Measurements from ENCODE around the gene FLAD1.

FLAD1 gene

DNA sequence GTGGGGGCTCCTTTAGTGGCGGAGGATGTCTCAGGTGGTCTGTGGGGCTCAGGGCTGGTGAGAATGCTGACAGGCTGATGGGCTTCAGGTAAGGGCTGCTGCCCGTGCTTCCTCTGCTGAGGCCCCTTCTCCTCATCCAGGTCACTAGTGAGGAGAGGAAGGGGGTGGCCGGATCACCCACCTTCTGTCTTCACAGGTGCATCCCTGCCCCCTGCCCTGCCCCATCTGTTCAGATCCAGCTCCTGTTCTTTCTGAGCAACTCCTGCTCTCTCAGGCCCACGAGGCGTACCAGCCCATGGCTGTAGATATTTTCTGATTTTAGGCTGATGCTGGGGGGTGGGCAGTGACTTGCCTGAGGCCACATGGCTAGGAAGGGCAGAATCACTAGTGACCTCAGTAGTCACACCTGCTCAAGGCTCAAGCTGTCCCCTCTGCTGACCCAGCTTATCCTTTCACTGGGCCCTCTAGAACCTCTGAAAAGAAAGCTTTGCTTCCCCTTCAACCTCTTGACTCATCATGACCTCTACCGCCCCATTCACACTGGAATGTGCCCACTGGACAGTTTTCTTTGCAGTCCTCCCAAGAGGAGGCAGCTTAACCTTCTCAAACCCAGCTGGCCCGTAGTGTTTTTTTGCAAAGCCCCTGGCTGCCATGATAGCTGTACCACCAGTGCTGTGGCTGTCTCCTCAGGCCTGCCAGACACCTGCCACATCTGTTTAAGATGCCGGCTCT, 35.6 kb downstream of the FLAD1 start:
- DNase-seq: no peak

DNA sequence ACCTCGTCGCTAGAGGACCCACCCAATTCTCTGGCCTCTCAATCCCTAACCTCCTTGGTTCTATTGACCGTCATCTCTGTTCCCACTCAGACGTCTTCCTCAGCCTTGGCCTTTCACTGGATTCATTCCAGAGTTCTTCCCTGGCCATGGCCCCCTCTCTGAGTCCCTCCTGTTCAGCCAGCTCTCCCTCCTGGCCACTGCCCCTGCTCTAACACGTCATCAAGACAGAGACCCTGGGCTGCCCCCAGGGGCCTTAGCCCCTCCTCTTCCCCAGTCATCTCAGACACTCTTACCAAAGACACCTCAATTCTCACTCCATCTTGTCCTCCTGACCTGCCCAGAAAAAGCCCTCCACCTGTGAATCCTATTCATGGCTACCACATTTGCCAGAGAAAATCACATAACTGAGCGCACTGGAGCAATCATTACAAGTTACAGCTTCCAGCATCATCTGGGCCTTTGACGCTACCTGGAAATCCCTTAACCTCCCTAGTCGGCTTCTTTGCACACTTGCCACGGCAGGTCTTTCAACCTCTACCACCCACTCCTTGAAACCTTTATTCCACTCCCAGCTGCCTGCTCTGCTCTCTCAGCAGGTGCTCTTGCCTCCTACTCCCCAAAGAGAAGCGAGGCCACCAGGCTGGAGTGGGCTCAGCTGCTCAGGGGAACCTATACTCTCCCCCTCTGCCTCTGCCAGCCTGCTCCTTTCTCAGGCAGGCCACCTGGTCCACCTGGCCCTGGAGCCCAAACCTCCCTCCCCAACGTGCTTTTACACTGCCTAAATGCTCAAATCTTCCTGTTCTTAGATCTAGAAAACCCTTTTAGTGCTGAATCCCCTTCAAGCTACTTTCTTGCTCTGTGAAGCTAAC, 36.5 kb downstream of the FLAD1 start:
- DNase-seq: no peak

DNA sequence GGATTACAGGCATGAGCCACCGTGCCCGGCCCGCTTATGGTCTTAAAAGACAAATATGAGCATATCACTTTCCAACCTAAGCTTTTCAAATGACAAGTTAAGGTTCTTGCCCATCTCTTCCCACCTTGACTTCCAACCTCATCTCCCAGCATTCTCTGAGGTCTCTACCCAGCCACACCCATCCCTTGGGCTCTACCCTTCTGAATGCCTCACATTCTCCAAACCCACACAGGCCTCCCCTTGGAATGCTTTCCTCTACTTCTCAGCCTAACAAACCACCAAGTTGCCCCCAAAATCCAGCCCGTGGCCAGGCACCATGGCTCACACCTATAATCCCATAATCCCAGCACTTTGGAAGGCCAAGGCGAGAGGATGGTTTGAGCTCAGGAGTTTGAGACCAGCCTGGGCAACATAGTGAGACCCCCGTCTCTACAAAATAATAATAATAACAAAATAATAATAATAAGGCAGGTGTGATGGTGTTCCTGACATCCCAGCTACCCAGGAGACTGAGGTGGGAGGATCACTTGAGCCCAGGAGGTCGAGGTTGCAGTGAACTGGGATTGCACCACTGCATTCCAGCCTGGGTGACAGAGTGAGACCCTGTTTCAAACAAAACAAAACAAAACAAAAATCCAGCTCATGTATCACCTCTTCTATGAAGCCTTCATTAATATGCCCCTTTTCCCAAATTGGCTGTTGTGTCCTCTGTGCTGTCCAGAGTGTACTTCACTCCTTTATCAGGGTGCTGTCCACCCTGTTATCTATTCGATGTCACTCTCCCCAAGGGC, 39.2 kb downstream of the FLAD1 start:
- DNase-seq: no peak

DNA sequence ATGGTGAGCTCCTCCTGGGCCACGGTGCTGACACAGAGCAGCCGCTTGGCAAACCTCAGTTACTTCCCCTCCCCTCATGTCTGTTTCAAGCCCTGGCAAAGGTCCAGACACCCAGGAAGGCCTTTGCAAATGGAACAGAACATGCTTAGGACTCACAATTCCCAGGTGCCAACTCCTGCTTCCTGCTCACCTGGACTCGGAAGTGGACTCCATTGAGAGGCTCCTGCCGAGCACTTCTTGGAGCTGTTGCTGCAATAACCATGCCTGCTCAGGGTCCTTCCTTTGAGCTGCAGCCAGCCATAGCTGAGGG, 39.7 kb downstream of the FLAD1 start:
- DNase-seq: no peak

DNA sequence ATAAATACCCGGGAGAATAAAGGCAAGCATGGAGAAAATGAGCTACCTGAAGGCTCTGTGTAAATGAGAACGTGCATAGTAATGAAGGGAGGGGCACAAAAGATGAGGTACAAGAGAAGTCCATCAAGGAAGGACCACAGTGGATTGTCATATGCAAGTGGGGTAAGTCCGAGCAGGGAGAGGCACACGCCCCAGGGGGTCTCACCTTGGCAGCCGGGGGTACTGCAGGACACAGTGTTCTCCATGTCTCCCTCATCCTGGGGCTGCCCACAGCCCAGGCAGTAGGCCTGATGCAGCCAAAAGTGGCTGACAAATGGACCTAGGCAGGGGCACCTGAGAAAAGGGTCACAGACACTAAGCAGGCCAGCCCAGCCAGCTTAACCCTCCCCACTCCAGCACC, 40.5 kb downstream of the FLAD1 start:
- DNase-seq: no peak

DNA sequence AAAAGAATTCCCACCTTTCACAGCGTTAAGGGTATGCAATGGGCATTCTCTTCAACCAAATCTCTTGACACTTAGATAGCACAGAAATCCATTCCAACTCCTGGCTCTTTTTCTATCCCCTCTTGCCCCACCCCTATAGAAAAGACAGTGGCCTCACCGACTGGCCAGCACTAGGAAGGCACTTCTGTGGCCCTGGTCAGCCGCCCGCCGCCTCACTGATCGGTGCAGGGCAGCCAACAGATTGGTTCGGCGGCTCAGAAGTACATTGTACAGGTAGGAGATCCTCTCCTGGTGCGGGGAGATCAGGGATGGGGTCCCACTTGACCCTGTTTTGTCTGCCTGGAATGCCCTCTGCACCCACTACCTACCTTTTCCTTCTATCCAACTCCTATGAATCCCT, 41.2 kb downstream of the FLAD1 start:
- no peak for DNase-seq

DNA sequence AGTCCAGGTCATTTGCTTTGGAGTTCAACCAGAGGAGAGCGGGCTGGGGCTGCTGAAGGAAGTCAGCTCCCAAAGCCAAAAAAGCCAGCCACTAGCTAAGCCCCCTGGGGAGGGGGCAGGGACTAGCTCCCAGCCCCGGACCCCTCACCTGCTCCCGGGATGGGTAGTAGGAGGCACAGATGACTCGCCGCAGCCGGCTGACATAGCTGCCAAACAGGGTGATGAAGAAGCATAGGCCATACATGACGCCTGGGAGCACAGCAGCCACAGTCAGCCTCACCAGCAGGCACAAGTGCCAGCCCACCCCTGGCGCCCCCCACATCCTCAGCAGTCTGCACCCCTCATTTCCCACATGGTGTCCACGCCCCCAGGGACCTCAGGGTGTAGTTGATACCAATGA, 43.0 kb downstream of the FLAD1 start:
- DNase-seq: no peak

DNA sequence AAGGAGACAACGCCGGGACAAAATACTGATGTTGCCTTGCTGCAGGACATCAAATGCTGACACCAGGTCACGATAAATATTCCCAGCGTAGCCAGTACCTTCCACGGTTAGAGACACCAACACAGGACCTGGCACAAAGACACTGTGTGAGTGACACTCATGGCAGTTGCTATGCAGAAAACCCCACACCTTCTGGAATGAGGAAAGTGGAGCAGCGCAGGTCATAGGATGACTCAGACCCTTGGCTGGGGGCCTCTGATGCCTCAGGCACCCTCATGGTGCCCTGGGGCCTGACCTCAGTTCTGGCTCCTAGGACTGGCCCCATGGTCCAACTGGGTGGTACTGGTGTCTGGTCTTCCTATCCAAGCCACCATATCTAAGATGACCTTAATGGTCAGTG, 43.4 kb downstream of the FLAD1 start:
- DNase-seq: no peak

DNA sequence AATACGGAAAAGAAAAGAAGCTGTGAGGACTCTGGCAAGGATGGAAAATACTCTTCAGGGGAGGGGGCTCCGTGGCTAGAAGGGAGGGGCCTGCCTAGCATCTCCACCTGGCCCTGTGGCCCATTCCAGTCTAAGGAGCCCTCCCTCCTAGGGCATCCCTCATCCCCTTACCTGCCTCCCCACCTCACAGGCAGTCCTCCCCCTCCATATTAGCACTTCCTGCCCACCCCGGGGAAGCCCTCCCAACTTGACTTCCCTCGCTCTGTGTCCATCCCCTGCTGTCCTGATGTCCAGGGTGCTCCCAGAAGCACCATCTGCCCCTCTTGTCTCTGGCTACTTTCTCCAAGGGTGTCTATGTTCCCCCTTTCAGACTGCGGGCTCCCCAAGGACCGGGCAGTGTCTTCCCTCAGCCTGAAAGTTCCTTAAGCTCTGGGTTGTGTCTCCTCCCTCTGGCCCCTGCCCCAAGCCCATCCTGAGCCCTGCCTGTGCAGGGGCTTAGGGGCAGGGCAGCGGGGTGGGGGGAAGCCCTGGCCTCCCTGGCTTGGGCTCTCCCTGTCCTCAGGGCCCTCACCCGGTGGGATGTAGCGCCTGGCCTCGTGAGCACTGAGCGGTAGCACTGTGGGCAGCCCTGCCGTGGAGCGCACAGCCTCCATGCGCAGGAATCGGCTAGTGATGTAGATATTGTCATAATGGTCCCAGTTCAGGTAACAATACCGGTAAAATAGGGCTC, 46.5 kb downstream of the FLAD1 start:
- no peak for DNase-seq

DNA sequence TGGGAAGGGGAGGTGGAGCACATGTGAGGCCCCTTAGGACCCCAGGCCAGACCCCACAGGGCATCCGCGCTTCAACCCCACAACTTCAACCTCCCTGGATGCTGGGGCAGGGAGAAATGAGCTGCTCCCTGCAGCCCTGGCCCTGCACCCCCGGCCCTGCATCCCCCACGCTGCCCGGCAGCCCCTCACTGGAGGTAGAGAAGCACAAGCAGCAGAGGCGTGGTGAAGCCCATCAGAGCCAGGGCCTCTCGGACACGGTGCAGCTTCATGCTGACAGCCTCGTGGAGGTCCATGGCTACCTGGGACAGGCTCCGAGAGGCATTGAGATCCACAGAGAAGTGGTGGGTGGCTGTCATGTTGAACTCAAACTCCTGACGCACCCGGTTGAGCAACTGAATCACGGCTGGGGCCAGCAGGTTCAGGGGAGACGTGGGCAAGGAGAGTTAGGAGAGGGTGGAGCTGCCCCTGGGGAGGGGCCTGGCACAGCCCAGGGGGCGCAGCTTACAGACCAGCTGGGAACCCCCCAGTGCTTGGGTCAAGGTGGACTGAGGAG, 47.2 kb downstream of the FLAD1 start:
- no peak for DNase-seq

DNA sequence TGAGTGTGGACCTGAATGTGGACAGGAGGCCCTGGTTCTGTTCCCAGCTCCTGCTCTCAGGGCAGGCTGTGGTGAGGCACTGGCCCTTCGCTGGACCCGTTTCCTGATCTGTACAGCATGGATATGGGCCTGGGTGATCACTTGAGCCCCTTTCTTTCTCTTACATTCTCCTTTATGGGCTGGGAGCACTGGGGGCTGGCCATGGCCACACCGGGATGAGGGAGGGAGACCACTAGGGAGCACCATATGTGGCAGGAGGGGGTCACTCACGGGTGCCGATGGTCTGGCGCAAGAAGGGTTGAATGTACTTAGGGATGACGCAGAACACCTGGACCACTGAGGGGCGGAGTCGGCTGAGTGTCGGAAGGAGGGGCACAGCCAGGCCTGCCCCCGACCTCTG, 47.8 kb downstream of the FLAD1 start:
- no peak for DNase-seq

DNA sequence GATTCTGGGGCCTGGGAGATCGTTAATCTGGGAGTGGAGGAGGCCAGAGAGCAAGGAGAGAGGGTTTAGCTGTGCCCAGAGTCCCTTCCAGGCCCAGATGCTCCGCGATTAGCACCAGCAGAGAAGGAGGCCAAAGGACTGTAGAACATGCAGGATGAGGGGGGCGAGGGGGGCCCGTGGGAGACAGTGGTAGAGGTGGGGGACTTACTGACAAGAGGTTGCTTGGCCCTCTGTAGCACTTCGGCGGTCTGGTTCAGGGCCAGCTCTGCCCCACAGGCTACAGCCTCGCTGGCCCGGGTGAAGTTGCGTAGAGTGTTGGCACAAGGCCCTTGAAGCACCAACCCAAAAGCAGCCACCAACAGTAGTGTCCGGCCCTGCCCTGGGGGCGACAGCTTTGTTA, 49.7 kb downstream of the FLAD1 start:
- DNase-seq: no peak

DNA sequence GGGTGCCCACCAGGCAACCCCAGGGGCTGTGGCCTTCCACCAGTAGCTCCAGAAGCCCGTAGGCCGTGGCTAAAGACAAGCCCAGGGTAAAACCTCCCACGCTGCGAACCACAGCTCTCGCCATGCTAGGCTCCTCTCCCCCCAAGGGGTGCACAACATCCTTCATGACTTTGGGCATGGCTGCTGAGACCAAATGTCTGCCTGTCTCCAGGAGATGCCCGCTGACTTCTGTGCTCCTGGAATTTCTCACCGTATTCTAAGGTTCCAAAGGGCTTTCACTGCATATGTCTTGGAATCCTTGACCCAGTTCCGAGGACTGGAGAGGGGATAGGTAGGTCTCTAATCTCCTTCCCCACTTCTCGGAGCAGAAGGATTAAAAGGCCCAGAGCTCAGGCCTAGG, 50.4 kb downstream of the FLAD1 start, which contains the start of the genes DCST1 and DCST2:
Gene DCST1 (plus strand): TSS at position 301 of the 400 bp plus-strand sequence. CDS start 213 bp downstream, outside the sequence.
Gene DCST2 (minus strand): TSS at position 258 of the 400 bp plus-strand sequence. CDS start 80 bp downstream, at position 178.
- no peak for DNase-seq

DNA sequence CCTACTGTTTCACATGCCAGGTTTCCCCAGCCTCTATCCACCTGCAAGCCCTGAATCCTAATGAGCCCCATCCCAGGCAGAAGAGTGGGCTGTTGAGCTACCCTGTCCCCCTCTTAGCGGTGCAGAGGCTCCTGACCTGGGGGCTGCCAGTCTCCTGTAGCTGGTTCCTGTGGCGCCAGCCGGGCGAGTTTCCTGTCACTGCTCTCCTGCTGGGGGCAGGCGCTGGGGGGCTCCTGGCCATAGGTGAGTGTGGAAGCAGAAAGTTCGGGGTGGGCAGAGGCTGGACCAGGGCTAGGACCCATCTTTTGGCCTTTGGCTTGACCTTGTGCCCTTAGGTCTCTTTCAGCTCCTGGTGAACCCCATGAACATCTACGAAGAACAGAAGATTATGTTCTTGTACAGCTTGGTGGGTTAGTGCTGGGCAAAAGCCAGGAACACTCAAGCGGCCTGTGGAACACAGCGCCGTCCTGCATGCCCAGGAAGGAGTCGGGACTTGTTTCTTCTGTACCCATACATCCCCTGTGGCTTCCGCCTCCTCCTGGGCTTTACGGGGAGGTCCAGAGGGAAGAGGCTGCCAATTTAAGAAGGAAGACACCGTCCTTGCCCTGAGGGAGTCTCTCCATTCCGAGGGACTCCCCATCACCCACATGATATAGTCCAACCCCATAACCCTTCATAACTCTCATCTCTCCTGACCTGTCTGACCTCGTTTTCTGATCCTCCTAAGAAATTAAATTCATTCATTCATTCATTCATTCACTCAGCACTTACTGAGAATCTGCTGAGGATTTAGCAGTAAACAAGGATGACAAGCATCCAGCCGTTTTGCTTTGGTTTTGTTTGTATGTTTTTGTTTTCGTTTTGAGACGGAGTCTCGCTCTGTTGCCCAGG, 51.4 kb downstream of the FLAD1 start:
- DNase-seq: no peak

DNA sequence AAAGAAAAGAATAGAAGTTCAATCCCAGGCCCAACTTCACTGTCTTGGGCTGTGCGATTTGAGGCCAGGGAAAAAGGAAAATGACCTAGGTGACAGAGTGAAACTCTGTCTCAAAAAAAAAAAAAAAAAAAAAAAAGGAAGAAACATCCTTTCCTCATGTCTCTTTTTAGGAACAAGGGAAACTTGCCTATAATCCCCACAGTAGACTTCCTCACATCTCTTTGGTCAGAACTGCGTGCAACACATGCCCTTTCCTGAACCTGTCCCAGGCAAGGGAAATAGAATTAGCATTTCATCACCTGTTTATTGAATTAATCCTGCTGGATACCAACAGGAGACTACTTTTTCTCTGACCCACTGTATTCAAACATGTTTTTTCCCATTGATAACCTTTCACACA, 52.8 kb downstream of the FLAD1 start:
- DNase-seq: no peak

DNA sequence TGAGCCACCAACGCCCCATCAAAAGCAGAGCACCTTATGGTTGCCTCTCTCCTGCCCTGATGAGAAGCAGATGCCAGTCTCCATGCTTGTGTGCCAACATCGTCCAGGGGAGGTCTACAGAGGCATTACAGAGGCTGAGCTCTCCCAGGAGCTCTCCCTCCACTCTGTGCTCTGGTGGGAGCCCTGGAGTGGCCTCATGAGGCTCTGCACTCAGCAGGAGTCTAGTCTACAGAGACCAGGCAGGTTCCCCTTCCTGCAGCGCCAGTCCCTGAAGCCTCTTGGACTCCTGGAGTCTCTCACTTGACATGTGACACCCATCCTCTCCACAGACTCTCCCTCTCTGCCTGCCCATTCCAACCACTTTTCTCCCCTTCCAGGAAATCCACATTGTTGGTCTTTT, 53.9 kb downstream of the FLAD1 start:
- no peak for DNase-seq

DNA sequence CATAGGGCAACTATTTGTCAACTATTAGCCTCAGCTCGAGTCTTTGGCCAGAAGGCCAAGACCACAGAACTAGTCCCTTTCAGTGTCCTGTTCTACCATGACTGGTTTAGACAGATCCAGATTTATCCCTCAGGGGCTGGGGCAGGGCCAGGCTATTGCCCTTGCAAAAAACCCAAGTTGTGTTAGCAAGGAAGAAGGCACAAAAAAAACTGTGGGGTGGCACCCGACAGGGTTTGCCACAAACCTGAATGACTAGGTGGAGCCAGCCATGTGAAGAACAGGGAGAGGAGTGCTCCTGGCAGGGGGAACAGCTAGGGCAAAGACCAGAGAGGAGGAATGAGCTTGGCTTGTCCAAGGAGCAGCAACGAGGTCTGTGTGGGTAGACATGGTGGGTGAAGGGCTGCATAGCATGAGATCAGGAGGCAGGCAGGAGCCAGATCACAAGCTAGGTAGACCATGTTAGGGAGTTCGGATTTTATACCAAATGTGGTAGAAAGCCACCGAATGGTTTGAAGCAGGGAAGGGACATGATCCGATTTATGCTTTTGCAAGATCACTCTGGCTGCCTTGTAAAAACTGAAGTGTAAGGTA, 54.8 kb downstream of the FLAD1 start:
- DNase-seq: no peak

DNA sequence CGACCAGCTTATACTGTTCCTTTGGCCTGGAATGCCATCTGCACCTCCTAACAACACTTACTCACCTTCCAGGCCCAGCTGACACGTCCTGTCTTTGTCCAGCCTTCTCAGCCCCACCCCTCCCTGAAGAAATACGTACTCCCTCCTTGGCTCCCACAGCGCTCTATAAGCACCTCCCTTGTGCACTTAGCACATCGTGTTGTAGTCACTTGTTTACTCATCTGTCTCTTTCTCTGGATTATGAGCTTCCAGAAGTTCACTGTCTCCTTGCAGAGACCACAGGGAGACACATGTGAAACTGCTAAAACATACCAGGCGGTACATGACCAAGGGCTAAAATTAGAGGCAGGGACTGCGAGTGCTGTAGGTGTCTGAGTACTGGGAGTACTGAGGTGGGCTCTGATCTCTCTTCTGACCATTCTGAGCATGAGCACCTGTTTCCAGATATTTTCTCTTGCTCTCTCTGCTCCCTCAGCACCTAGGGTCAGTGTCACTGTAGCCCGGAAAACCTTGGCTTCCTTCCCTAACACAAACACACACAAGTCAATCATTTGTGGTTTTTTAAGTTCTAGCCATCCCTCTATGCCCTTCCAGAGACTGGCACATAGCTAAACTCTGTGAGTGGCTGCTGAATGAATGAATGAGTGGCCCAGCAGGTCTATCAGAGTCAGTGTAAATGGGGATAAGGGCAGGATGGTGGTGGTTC, 55.6 kb downstream of the FLAD1 start:
- no peak for DNase-seq

DNA sequence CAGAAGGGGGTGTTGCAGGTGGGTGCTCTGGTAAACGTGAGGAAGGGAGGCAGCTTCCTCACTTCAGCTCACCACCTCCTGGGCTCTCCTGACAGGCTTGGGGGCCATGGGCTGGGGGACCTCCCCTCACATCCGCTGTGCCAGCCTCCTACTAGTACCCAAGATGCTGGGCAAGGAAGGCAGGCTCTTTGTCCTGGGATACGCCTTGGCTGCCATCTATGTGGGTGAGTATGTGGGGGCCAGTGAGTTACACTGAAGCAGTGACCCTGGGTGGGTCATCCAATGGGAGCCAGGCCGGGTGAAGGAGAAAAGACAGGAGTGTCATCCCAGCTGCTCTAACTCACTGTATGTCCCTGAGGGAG, 56.1 kb downstream of the FLAD1 start:
- no peak for DNase-seq

DNA sequence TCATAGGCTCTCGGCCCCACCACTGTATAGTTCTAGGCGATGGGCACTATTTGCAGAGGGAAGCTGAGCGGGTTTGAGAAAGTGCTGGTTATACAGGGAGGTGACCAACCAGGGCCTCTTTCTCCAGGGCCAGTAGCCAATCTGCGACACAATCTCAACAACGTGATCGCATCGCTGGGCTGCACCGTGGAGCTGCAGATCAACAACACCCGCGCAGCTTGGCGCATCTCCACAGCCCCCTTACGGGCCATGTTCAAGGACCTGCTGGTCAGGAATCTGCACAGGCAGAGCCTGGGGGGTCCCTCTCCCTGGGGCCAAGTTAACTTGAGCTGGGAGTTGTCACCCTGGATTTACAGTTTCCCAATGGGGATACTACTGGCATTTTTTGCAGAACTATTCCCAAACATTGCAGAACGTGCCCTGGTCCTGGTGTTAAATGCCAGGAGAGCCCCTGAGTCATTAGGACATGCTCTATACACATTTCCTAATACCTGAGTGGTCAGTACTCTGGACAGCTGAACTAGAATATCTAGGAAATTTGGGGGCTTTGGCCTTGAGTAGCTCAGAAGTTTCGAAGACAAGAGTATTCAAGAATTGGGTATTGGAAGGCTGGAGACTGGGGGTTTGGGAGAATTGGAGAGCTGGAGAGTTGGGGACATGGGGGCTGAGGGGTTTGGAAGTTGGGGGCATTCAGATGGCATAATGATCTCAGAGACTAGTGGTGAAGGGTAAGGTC, 57.4 kb downstream of the FLAD1 start:
- no peak for DNase-seq

Measured in GOT3 (cell line).